Prostate gland (tissue), 2 donors: ENCODE measurements around the gene ZNF207. TPM values are rescaled to one million over a fixed set of nuclear protein-coding genes. Genes with fewer than 3 reads are reported as not detected.

Source experiments
- DNase-seq: peaks from one replicate; pipeline ENCODE4 v3.0.0-alpha.2; 2019; ENCODE audit warnings: low spot score
- H3K27ac ChIP-seq, 2 donors: fragments of 200-600 bp; sonication (generic); 2 replicates each; pipeline ENCODE4 v1.5.1; 2017 to 2019
- H3K27me3 ChIP-seq: fragments of 200-600 bp; sonication (generic); replicated peaks from 2 replicates; pipeline ENCODE4 v1.5.1; 2019; ENCODE audit not compliant: insufficient read depth
- H3K36me3 ChIP-seq, 2 donors: fragments of 200-600 bp; sonication (generic); 1 replicate in 1 of 2; 2 replicates in 1 of 2; pipeline versions ENCODE4 v1.5.1 to v1.8.1; 2017 to 2019
- H3K4me1 ChIP-seq: fragments of 200-600 bp; sonication (generic); replicated peaks from 2 replicates; pipeline ENCODE4 v1.5.1; 2019
- H3K4me3 ChIP-seq, 2 donors: fragments of 200-600 bp; sonication (generic); 2 replicates each; pipeline ENCODE4 v1.5.1; 2017 to 2019
- H3K9me3 ChIP-seq: fragments of 200-600 bp; sonication (generic); 2 replicates; pipeline ENCODE4 v1.5.1; 2017
- POLR2A ChIP-seq: fragments of 450-650 bp; IDR thresholded peaks from one replicate; pipeline ENCODE4 v1.6.1; 2016; ENCODE audit warnings: antibody characterized with exemption, mild to moderate bottlenecking
- POLR2AphosphoS5 ChIP-seq: sonication (generic); formaldehyde crosslinking; IDR thresholded peaks from one replicate; pipeline ENCODE4 v1.6.1; 2017; ENCODE audit warnings: antibody characterized with exemption
- WGBS: methylation state at CpG from one replicate; pipeline ENCODE4 v1.1.5; 2018; 5-methylcytosine and 5-hydroxymethylcytosine counted together
- intact Hi-C: fragments of 100-400 bp; cut with DNase I; formaldehyde crosslinking; loops from one replicate; pipeline ENCODE4 v1.14.2; 2022
- total RNA-seq, 2 donors: library from RNA; depleted of rRNA; stranded (reverse); fragments of >200 nt; gene quantifications; one replicate each; pipeline ENCODE4 v1.1.0, GENCODE V29; 2016
- TF ChIP-seq, protein P1 (sequence below), 4 experiments: fragments of 200-600 bp in 2 of 4; fragments of 450-650 bp in 2 of 4; sonication (generic) in 2 of 4; IDR thresholded peaks; 1 replicate in 3 of 4; 2 replicates in 1 of 4; pipeline ENCODE4 v1.5.1; 2016 to 2019; ENCODE audit warnings: antibody characterized with exemption in 4 of 4, mild to moderate bottlenecking in 2 of 4, moderate library complexity in 2 of 4

ZNF207 gene
- total RNA-seq, 2 donors from 2014 or later, result 91.3 to 168 TPM

GRCh38 chr17:32331243-32332040 lies 18.5 kb upstream of the ZNF207 start:
- intact Hi-C loops, result no loop called here
- Histone ChIP-seq H3K4me3 (no peak overlapping the region), H3K36me3 (no peaks in the 10 kb centered on the region), H3K27ac (no peak overlapping the region), H3K27me3 (no peaks in the 10 kb centered on the region), H3K9me3 (no peaks in the 10 kb centered on the region), H3K4me1 (no peaks in the 10 kb centered on the region)
- no peak for DNase-seq
- TF ChIP-seq POLR2A (no peak), POLR2AphosphoS5 (no peak)
- TF ChIP-seq, protein P1, sequence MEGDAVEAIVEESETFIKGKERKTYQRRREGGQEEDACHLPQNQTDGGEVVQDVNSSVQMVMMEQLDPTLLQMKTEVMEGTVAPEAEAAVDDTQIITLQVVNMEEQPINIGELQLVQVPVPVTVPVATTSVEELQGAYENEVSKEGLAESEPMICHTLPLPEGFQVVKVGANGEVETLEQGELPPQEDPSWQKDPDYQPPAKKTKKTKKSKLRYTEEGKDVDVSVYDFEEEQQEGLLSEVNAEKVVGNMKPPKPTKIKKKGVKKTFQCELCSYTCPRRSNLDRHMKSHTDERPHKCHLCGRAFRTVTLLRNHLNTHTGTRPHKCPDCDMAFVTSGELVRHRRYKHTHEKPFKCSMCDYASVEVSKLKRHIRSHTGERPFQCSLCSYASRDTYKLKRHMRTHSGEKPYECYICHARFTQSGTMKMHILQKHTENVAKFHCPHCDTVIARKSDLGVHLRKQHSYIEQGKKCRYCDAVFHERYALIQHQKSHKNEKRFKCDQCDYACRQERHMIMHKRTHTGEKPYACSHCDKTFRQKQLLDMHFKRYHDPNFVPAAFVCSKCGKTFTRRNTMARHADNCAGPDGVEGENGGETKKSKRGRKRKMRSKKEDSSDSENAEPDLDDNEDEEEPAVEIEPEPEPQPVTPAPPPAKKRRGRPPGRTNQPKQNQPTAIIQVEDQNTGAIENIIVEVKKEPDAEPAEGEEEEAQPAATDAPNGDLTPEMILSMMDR (IDR thresholded peaks at IDR 0.05), result no peak
- WGBS, result 84% methylated on average over 3 of the region's 3 CpGs

DNA sequence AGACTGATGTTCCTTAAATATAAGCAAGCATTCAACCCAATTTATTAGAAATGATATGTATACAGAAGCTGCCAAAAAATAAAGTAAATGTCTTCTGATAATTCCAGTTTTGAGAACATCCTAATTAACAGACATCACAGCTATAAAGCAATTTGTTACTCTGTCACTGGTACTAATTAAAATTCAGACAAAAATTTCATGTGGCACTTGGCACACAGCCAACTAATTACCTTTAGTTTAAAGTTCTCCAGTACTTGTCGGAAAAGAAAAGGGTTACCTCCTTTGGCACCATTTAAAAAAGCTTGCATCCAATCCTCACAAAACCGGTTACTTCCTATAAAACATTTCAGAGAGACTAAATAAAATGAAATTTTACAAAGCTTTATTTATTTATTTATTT lies 16.8 kb upstream of the ZNF207 start:
- Histone ChIP-seq H3K27me3 (no peaks in the 10 kb centered on the region), H3K27ac (no peak overlapping the region), H3K4me3 (no peak overlapping the region), H3K36me3 (no peaks in the 10 kb centered on the region), H3K4me1 (no peaks in the 10 kb centered on the region), H3K9me3 (no peaks in the 10 kb centered on the region)
- no peak for TF ChIP-seq POLR2AphosphoS5
- TF ChIP-seq, protein P1 (IDR thresholded peaks at IDR 0.05), result no peak
- no peak for TF ChIP-seq POLR2A
- intact Hi-C loops, result no loop called here
- 61% methylated on average over 2 of the region's 2 CpGs for WGBS
- no peak for DNase-seq

DNA sequence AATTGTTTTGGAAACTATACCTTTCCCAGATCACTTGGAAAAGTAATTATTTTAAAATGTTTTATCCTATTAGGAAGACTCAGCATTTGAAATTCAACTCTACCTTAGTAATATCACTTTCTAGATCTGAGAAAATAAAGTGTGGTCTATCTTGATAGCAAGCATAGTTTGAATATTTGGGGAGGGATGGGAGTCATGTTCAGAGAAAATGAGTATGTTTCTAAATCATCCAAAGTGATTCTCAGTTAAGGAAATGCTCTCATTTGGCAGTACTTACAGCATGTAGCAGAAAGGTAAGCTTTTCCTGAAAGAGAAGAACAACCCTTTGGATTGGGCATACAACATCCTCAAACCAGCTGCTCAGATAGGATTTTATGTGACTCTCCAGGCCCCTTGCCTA lies 14.9 kb upstream of the ZNF207 start:
- no peaks in the 10 kb centered on the region for H3K9me3 ChIP-seq
- TF ChIP-seq POLR2AphosphoS5, result no peak
- TF ChIP-seq POLR2A, result no peak
- TF ChIP-seq, protein P1 (IDR thresholded peaks at IDR 0.05), result no peak
- no peaks in the 10 kb centered on the region for H3K36me3 ChIP-seq
- intact Hi-C loops, result no loop called here
- H3K27ac ChIP-seq, result no peak overlapping the region
- DNase-seq, result no peak
- H3K4me1 ChIP-seq, result no peaks in the 10 kb centered on the region
- H3K4me3 ChIP-seq, result no peak overlapping the region
- no peaks in the 10 kb centered on the region for H3K27me3 ChIP-seq

DNA sequence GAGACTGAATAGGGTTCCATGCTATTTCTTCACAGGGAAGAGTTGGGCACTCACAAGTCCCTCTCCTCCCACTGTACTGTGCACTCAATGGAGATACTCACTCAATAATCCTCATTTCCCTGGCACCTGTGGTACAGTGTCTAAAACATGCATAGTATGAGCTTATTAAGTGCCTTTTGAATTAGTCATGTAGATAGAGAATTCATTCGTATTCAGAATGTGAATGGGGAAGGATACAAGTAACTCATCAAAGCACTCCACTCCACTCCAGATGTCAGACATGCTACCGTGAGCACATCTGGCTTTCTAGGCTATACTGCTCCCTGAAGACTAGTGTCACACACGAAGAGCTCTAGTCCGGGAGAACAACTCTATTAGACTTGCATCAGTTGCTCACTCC lies 14.3 kb upstream of the ZNF207 start:
- no peaks in the 10 kb centered on the region for H3K27me3 ChIP-seq
- H3K9me3 ChIP-seq, result no peaks in the 10 kb centered on the region
- intact Hi-C loops, result no loop called here
- H3K4me3 ChIP-seq, result no peak overlapping the region
- TF ChIP-seq POLR2A (no peak), POLR2AphosphoS5 (no peak)
- TF ChIP-seq, protein P1 (IDR thresholded peaks at IDR 0.05), result no peak
- no peaks in the 10 kb centered on the region for H3K36me3 ChIP-seq
- H3K27ac ChIP-seq, result no peak overlapping the region
- 77% methylated on average over 4 of the region's 4 CpGs for WGBS
- no peak for DNase-seq
- no peaks in the 10 kb centered on the region for H3K4me1 ChIP-seq
